ENCODE measurements around the gene UPP2.

The UPP2 gene

DNA sequence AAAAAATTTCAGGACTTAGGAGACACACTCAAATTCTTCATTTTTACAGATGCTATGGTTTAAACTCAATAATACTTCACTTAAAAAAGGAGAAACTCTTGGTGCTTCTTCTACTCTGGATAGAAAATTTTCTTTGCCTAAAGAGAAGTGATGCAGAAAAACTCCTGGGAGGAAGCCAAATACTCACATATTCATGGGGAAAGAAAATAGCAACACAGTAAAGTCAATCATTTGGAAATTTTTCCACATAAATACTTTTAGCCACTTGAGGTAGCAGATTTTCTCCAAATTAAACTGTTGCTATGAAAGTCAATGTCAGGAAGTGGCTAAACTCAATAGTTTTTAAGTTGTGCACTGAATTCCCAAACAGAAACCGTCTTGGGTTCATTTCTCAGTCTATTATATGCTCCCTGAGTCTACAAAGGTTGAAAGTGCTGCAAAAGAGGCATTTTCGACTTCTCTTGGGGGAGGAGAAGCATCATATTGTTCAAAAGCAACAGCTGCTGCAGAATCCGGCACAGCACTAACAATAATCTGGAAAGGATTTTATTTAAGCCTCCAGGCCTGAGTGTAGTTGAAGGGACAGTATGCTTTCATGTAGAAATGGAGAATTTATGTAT, 81.1 kb downstream of the UPP2 start:
- no peaks in the 10 kb centered on the region for H3K36me3 ChIP-seq (replicated peaks; ENCODE audit: low read depth, low read length)
- peaks cover 57% of the 10 kb centered on the region for H3K27me3 ChIP-seq (ENCODE audit: low read depth, low read length)
- H3K9me3 ChIP-seq (ENCODE audit: insufficient read depth, low read length): no peaks in the 10 kb centered on the region
- no peaks in the 10 kb centered on the region for H3K79me2 ChIP-seq (ENCODE audit: low read length)
- H3K27ac ChIP-seq (ENCODE audit: low read length): no peak overlapping the region
- H2AFZ ChIP-seq (ENCODE audit: low read depth, low read length): no peak overlapping the region
- no peak for TF ChIP-seq EZH2phosphoT487 (IDR thresholded peaks at IDR 0.05; ENCODE audit: low read depth)
- TF ChIP-seq, protein P1, sequence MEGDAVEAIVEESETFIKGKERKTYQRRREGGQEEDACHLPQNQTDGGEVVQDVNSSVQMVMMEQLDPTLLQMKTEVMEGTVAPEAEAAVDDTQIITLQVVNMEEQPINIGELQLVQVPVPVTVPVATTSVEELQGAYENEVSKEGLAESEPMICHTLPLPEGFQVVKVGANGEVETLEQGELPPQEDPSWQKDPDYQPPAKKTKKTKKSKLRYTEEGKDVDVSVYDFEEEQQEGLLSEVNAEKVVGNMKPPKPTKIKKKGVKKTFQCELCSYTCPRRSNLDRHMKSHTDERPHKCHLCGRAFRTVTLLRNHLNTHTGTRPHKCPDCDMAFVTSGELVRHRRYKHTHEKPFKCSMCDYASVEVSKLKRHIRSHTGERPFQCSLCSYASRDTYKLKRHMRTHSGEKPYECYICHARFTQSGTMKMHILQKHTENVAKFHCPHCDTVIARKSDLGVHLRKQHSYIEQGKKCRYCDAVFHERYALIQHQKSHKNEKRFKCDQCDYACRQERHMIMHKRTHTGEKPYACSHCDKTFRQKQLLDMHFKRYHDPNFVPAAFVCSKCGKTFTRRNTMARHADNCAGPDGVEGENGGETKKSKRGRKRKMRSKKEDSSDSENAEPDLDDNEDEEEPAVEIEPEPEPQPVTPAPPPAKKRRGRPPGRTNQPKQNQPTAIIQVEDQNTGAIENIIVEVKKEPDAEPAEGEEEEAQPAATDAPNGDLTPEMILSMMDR (IDR thresholded peaks at IDR 0.05; ENCODE audit: low read depth, low read length): no peak
- no peaks in the 10 kb centered on the region for H4K20me1 ChIP-seq (ENCODE audit: insufficient read depth, low read length)
- no peak overlapping the region for H3K9ac ChIP-seq (ENCODE audit: low read length)
- no peak overlapping the region for H3K4me3 ChIP-seq (ENCODE audit: low read length)
- no peak overlapping the region for H3K4me2 ChIP-seq (ENCODE audit: low read length)
- no peaks in the 10 kb centered on the region for H3K4me1 ChIP-seq (ENCODE audit: low read length)

DNA sequence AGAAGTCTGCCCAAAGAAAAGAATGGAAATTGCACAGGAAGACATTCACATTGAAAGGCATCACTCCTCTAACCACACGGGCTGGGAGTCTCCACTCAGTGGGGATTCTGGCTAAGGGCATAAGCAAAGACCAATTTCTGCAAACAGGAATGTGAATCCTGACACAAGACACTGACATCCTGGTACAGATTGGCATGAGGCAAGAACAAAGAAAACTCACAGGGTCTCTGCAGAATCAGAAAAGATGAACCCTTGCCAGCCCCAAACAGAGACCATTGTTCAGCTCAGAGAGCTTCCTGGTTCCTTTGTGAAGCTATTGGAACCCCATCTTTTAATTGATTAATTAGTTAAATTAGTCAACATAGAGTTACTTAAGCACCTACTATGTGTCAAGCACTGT, 82.3 kb downstream of the UPP2 start:
- no peak overlapping the region for H3K9ac ChIP-seq (ENCODE audit: low read length)
- no peak overlapping the region for H3K4me2 ChIP-seq (ENCODE audit: low read length)
- H3K36me3 ChIP-seq (replicated peaks; ENCODE audit: low read depth, low read length): no peaks in the 10 kb centered on the region
- H3K27me3 ChIP-seq (ENCODE audit: low read depth, low read length): peaks cover 52% of the 10 kb centered on the region
- H4K20me1 ChIP-seq (ENCODE audit: insufficient read depth, low read length): no peaks in the 10 kb centered on the region
- no peaks in the 10 kb centered on the region for H3K4me1 ChIP-seq (ENCODE audit: low read length)
- H2AFZ ChIP-seq (ENCODE audit: low read depth, low read length): no peak overlapping the region
- H3K27ac ChIP-seq (ENCODE audit: low read length): no peak overlapping the region
- no peaks in the 10 kb centered on the region for H3K9me3 ChIP-seq (ENCODE audit: insufficient read depth, low read length)
- TF ChIP-seq EZH2phosphoT487 (IDR thresholded peaks at IDR 0.05; ENCODE audit: low read depth): no peak
- TF ChIP-seq, protein P1 (IDR thresholded peaks at IDR 0.05; ENCODE audit: low read depth, low read length): no peak
- H3K4me3 ChIP-seq (ENCODE audit: low read length): no peak overlapping the region
- H3K79me2 ChIP-seq (ENCODE audit: low read length): no peaks in the 10 kb centered on the region

DNA sequence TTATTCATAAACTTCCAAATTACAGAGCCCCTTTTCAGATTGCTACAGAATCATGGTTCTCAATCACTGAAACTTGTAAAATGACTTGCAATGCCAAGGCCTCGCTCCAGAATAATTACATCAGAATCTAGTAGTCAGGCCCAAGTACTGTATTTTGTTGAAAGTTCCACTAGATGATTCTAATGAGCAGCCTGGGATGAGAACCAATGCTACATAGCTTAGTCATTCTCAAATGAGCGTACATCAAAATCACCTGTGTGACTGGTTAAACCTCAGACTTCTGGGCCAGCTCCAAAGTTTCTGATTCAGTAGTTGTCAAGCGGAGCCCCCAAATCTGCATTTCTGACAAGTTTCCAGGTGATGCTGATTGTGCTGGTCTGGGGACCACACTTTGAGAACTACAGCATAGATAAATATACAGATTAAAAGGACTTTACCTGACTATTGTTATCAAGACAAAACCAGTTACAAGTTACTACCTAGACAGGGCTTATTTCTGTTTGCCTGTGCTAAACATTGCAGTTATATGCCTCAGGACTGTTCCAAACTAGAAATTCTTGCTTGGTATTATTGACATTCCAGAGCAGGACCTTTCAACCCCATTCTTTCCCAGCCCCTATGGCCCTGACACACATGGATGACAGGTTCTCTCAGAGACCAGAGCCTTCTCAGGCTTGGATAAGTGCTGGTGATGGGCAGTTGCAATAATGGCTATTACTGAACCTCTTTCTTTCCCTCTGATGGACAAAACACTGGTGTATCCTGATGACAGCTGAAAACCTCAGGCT, 83.1 kb downstream of the UPP2 start:
- no peak overlapping the region for H3K27ac ChIP-seq (ENCODE audit: low read length)
- no peaks in the 10 kb centered on the region for H4K20me1 ChIP-seq (ENCODE audit: insufficient read depth, low read length)
- no peaks in the 10 kb centered on the region for H3K9me3 ChIP-seq (ENCODE audit: insufficient read depth, low read length)
- no peaks in the 10 kb centered on the region for H3K79me2 ChIP-seq (ENCODE audit: low read length)
- no peaks in the 10 kb centered on the region for H3K36me3 ChIP-seq (replicated peaks; ENCODE audit: low read depth, low read length)
- peaks cover 60% of the 10 kb centered on the region for H3K27me3 ChIP-seq (ENCODE audit: low read depth, low read length)
- no peak overlapping the region for H3K4me2 ChIP-seq (ENCODE audit: low read length)
- no peak overlapping the region for H3K4me3 ChIP-seq (ENCODE audit: low read length)
- TF ChIP-seq EZH2phosphoT487 (IDR thresholded peaks at IDR 0.05; ENCODE audit: low read depth): no peak
- TF ChIP-seq, protein P1 (IDR thresholded peaks at IDR 0.05; ENCODE audit: low read depth, low read length): no peak
- no peak overlapping the region for H2AFZ ChIP-seq (ENCODE audit: low read depth, low read length)
- no peaks in the 10 kb centered on the region for H3K4me1 ChIP-seq (ENCODE audit: low read length)
- H3K9ac ChIP-seq (ENCODE audit: low read length): no peak overlapping the region

Measured in OCI-LY3 (cell line).